Medulla oblongata (tissue), 1 donor: ENCODE measurements around the gene EAPP.
"Not testable (repeated sequence)": the region's sequence is repeated elsewhere in the genome, so short reads cannot be mapped to it uniquely, and the experiment has no call there.

Source experiments
- DNase-seq: peaks from one replicate; pipeline ENCODE4 v3.0.0-alpha.2; 2015; ENCODE audit errors: extremely low spot score

The EAPP gene

DNA sequence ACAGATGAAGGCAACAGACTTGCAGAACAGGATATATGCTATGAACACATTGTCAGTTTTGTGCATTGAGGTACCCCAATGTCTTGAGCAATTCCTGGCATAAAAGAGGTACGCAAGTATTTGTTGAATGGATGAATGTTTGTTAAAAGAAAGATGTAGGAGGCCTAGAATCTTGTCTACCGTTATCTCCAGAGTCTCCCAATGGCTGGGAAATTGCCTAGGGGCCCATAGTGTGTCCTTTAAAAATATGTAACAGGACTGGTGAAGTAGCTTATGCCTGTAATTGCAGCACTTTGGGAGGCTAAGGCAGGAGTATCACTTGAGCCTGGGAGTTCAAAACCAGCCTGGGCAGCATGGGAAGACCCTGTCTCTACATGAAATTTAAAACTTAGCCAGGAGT, 57.0 kb downstream of the EAPP start:
- no peak for DNase-seq

DNA sequence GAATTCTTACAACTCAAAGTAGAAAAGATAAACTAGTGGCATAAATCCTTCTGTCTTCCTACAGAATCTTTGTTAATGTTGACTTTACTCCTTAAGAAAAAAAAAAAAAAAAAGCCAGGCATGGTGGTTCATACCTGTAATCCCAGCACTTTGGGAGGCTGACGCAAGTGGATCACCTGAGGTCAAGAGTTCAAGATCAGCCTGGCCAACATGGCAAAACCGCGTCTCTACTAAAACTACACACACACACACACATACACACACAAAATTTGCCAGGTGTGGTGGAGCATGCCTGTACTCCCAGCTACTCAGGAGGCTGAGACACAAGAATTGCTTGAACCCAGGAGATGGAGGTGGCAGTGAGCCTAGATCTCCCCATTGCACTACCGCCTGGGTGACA, 59.8 kb downstream of the EAPP start:
- DNase-seq = no peak

DNA sequence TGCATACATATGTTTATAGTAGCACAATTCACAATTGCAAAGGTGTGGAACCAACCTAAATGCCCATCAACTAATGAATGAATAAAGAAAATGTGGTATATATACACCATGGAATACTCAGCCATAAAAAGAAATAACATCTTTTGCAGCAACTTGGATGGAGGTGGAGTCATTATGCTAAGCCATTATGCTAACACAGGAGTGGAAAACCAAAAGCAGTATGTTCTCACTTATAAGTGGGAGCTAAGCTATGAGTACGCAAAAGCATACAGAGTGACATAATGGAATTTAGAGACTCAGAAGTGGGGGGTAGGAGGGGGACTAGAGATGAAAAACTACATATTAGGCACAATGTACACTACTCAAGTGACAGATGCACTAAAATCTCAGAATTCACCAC, 61.2 kb downstream of the EAPP start:
- no peak for DNase-seq

DNA sequence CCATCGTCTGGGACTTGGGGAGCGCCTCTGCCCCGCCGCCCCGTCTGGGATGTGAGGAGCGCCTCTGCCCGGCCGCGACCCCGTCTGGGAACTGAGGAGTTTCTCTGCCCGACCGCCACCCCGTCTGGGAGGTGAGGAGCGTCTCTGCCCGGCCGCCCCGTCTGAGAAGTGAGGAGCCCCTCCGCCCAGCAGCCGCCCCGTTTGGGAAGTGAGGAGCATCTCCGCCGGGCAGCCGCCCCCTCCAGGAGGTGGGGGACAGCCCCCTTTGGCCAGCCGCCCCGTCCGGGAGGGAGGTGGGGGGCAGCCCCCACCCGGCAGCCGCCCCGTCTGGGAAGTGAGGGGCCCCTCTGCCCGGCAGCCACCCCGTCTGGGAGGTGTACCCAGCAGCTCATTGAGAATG, 63.5 kb downstream of the EAPP start:
- DNase-seq = not testable (repeated sequence)

DNA sequence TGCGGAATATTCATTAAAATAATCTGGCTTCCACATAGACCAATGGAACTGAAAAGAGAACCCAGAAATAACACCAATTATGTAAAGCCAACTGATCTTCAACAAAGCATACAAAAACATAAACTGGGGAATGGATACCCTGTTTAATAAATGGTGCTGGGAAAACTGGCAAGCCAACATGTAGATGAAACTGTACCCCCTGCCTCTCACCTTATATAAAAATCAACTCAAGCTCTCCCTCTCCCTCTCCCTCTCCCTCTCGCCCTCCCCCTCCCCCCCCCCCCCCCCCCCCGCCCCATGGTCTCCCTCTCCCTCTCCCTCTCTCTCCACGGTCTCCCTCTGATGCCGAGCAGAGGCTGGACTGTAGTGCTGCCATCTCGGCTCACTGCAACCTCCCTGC, 64.3 kb downstream of the EAPP start:
- no peak for DNase-seq

DNA sequence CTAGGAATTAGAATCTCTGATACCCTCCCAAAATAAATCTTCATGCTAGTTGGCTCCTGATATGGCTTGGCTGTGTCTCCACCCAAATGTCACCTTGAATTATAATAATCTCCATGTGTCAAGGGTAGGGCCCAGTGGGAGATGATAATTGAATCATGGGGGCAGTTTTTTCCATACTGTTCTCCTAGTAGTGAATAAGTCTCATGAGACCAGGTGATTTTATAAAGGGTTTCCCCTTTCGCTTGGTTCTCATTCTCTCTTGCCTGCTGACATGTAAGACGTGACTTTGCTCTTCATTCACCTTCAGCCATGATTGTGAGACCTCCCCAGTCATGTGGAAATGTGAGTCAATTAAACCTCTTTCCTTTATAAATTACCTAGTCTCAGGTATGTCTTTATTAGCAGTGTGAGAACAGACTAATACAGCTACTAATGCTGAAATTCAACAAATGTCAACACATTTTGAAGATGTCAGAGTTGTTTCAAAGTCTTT, 65.3 kb downstream of the EAPP start:
- no peak for DNase-seq

DNA sequence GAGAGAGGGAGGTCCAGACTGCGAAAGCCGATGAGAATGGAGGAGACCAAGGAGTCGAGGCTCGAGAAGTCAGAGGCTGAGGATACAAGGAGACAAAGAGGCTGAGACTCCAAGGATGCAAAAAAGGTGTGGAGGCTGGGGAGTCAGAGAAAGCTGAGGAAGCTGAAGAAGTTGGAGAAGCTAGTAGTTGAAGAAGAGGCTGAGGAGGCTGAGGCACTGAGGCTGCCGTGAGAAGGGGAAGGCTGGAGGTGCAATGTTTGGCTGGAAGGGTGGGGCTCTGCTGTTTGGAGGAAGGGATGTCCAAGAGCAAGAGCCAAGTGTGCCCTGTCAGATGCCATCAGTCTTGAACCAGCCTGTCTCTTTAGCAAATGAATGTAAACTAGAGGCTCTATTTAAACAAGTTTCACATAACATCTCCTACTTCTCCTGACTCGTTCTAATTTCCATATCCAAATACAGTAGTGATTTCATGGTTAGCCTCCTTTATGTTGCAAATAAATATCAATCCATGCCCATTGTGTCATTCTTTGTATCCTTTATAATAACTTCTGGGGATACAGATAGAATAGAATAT, 66.7 kb downstream of the EAPP start:
- no peak for DNase-seq

DNA sequence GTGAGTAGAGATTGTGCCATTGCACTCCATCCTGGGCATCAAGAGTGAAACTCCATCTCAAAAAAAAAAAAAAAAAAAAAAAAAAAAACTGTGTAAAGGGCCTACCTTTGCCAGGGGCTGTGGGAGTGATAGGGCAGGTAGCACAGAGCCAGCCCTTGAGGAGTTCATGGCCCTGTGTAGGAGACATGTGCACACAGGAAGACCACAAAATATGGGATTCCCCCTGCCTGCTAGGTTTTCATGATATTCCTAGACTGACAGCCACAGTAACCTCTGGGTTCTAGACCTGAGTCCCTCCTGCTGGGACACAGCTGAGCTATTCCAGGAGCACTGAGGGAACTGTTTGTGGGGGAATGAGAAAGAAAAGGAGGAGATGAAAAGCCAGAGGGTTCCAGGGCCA, 69.2 kb downstream of the EAPP start:
- no peak for DNase-seq

DNA sequence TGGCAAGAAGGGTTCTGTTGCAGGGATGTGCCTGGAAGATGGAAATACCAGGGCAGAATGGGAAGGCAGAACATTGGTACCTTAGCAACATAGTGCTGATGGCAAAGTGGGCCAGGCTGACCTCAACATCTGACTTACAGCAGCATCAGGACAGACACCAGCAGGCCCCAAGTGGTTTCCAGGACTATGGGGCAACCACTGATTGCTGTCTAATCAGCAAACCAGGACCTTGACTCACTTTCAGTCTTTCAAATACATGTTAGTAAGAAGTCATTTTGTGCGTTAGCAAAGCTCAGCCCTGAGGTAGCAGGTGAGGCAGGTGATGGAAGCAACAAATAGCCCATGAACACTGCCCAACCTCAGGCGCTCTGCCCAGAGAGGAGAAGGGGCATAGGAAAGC, 72.8 kb downstream of the EAPP start:
- no peak for DNase-seq
